Endothelial cell of umbilical vein (primary cell): Measurements from ENCODE around the gene CAV1. TPM values are rescaled to one million over a fixed set of nuclear protein-coding genes. Genes with fewer than 3 reads are reported as not detected.
"Not testable (repeated sequence)": the region's sequence is repeated elsewhere in the genome, so short reads cannot be mapped to it uniquely, and the experiment has no call there.

Experiments
- BruUV-seq: library from RNA; stranded (reverse); fragments of 400-500 nt; replicated peaks from 2 replicates; lab custom pipeline; 2021; lab: Mats Ljungman, UMichigan
- CTCF ChIA-PET: fragments of 300-600, 350-600 bp; sonication (Branson Sonifier 250); formaldehyde crosslinking; loops from one replicate; lab custom pipeline; 2021; ENCODE audit warnings: antibody characterized with exemption, inconsistent platforms; lab: Charles Lee
- POLR2A ChIA-PET: fragments of 300-600, 350-600 bp; sonication (Branson Sonifier 250); formaldehyde crosslinking; loops from one replicate; lab custom pipeline; 2021; ENCODE audit warnings: antibody characterized with exemption, inconsistent platforms; lab: Charles Lee
- DNase-seq: peaks from one replicate; pipeline ENCODE4 v3.0.0-alpha.2; 2011; ENCODE audit warnings: low read depth, low spot score
- FAIRE-seq: peaks from 2 replicates; lab custom pipeline; 2011; peaks lifted over from hg19 to GRCh38; lab: Jason Lieb, UNC
- H2AFZ ChIP-seq: 2 replicates; pipeline ENCODE4 v1.6.0; 2012; ENCODE audit warnings: low read depth, low read length, control low read depth, inconsistent platforms
- H3K27ac ChIP-seq: 2 replicates; pipeline ENCODE4 v1.5.1; 2011; ENCODE audit warnings: low read depth, mild to moderate bottlenecking, control low read depth, low read length, moderate library complexity; ENCODE audit not compliant: insufficient read depth
- H3K27me3 ChIP-seq, 2 experiments: 2 replicates each; pipeline versions ENCODE4 v1.6.0 to v1.6.1; 2011; ENCODE audit warnings: low read length in 2 of 2, mixed read lengths in 1 of 2; ENCODE audit not compliant: control insufficient read depth in 2 of 2, insufficient read depth in 2 of 2
- H3K36me3 ChIP-seq, 2 experiments: 2 replicates in 1 of 2; 3 replicates in 1 of 2; pipeline ENCODE4 v1.5.1; 2011; ENCODE audit warnings: low read length in 2 of 2, mild to moderate bottlenecking in 1 of 2, moderate library complexity in 1 of 2; ENCODE audit not compliant: control insufficient read depth in 2 of 2, insufficient read depth in 2 of 2; ENCODE audit errors: extremely low read depth in 1 of 2
- H3K4me1 ChIP-seq: 3 replicates; pipeline ENCODE4 v1.5.1; 2011; ENCODE audit warnings: mild to moderate bottlenecking, low read length; ENCODE audit not compliant: control insufficient read depth, insufficient read depth; ENCODE audit errors: extremely low read depth
- H3K4me2 ChIP-seq: 2 replicates; pipeline ENCODE4 v1.6.1; 2011; ENCODE audit warnings: low read length, control low read depth, mixed read lengths; ENCODE audit not compliant: insufficient read depth
- H3K4me3 ChIP-seq, 3 experiments: fragments of 200-600 bp in 1 of 3; sonication (generic), shearing (Covaris generic) in 1 of 3; replicated peaks in 1 of 3; 2 replicates each; pipeline ENCODE4 v1.5.1; 2011 to 2016; ENCODE audit warnings: control low read depth in 3 of 3, low read length in 3 of 3, mild to moderate bottlenecking in 2 of 3, inconsistent platforms in 1 of 3, low read depth in 1 of 3, moderate library complexity in 1 of 3; ENCODE audit not compliant: insufficient read depth in 1 of 3
- H3K79me2 ChIP-seq: 2 replicates; pipeline ENCODE4 v1.6.0; 2012; ENCODE audit warnings: low read length, inconsistent platforms; ENCODE audit not compliant: control insufficient read depth, insufficient read depth
- H3K9ac ChIP-seq: replicated peaks from 2 replicates; pipeline ENCODE3; 2011; ENCODE audit warnings: low read length, control low read depth; ENCODE audit not compliant: insufficient read depth; ENCODE audit errors: extremely low read depth
- H3K9me1 ChIP-seq: replicated peaks from 3 replicates; pipeline ENCODE4 v1.6.0; 2011; ENCODE audit warnings: mild to moderate bottlenecking, low read length; ENCODE audit not compliant: control insufficient read depth, insufficient read depth; ENCODE audit errors: extremely low read depth
- H3K9me3 ChIP-seq: replicated peaks from 2 replicates; pipeline ENCODE4 v1.5.1; 2012; ENCODE audit warnings: low read length, inconsistent platforms; ENCODE audit not compliant: control insufficient read depth, insufficient read depth
- H4K20me1 ChIP-seq: replicated peaks from 2 replicates; pipeline ENCODE3; 2011; ENCODE audit warnings: mild to moderate bottlenecking, low read length; ENCODE audit not compliant: control insufficient read depth, insufficient read depth; ENCODE audit errors: extremely low read depth
- CTCF ChIP-seq, 2 donors: IDR thresholded peaks; 1 replicate in 1 of 2; 2 replicates in 1 of 2; pipeline ENCODE4 v1.5.1; 2011; ENCODE audit warnings: low read length in 2 of 2, mild to moderate bottlenecking in 2 of 2, moderate library complexity in 2 of 2, control low read depth in 1 of 2, inconsistent platforms in 1 of 2, low read depth in 1 of 2; ENCODE audit not compliant: insufficient read depth in 1 of 2; ENCODE audit errors: extremely low read depth in 1 of 2
- EZH2 ChIP-seq: IDR thresholded peaks from 2 replicates; pipeline ENCODE4 v1.6.1; 2012; ENCODE audit warnings: borderline replicate concordance, low read depth, mild to moderate bottlenecking, moderate library complexity, low read length, inconsistent platforms; ENCODE audit not compliant: severe bottlenecking
- FOS ChIP-seq: IDR thresholded peaks from 2 replicates; pipeline ENCODE4 v1.6.1; 2011; ENCODE audit warnings: mild to moderate bottlenecking, low read length, moderate library complexity, borderline replicate concordance; ENCODE audit not compliant: insufficient read depth
- GATA2 ChIP-seq: IDR thresholded peaks from 2 replicates; pipeline ENCODE4 v1.7.0; 2011; ENCODE audit warnings: low read depth, mild to moderate bottlenecking, moderate library complexity, mixed read lengths, low read length; ENCODE audit not compliant: insufficient read length, insufficient read depth
- JUN ChIP-seq: IDR thresholded peaks from 2 replicates; pipeline ENCODE4 v1.6.1; 2011; ENCODE audit warnings: borderline replicate concordance, low read depth; ENCODE audit not compliant: insufficient read length, insufficient read depth
- MAX ChIP-seq: IDR thresholded peaks from 2 replicates; pipeline ENCODE4 v1.6.1; 2011; ENCODE audit not compliant: insufficient read depth, insufficient read length
- MYC ChIP-seq: IDR thresholded peaks from one replicate; pipeline ENCODE4 v1.6.1; 2011; ENCODE audit warnings: mild to moderate bottlenecking, low read depth, low read length
- POLR2A ChIP-seq: IDR thresholded peaks from 2 replicates; pipeline ENCODE4 v1.6.1; 2012; ENCODE audit warnings: low read depth, mild to moderate bottlenecking, control low read depth, low read length
- POLR2AphosphoS5 ChIP-seq: IDR thresholded peaks from 2 replicates; pipeline ENCODE4 v1.6.1; 2012; ENCODE audit warnings: low read depth, mild to moderate bottlenecking, control low read depth, low read length, moderate library complexity; ENCODE audit not compliant: insufficient read depth
- dilution Hi-C: fragments of 300-500 bp; cut with MboI; formaldehyde crosslinking; loops from one replicate; pipeline ENCODE4 v1.15.0; 2019; ENCODE audit warnings: low sequenced_read_pairs; ENCODE audit not compliant: extremely low pct_ligation_motif_present
- intact Hi-C: fragments of 100-400 bp; cut with micrococcal nuclease; formaldehyde crosslinking; loops from one replicate; pipeline ENCODE4 v1.10.0; 2022
- polyA plus RNA-seq, 4 experiments: library from polyadenylated mRNA; depleted of rRNA in 3 of 4; stranded (reverse) in 3 of 4; unstranded in 1 of 4; fragments of >200 nt; gene quantifications; 2 replicates each; pipeline versions ENCODE4 v1.2.1 to v1.2.3, GENCODE V29; 2011 to 2012; ENCODE audit warnings: missing spikeins in 1 of 4
- total RNA-seq: library from RNA; stranded (reverse); gene quantifications from 2 replicates; pipeline ENCODE4 v1.2.3, GENCODE V29; 2021

The CAV1 gene
- total and polyA plus RNA-seq, 2 donors (not counting 3 experiments of a cell fraction or from before 2014, with no cell fraction given), result 1,483 to 3,129 TPM

GRCh38 chr7:116483271-116483942 lies 41.4 kb upstream of the CAV1 start:
- dilution Hi-C loops (no loop called here), intact Hi-C loops (no loop called here)
- Histone ChIP-seq H3K79me2 (no peaks in the 10 kb centered on the region), H3K4me1 (no peaks in the 10 kb centered on the region), H3K27me3 (no peaks in the 10 kb centered on the region), H3K9ac (no peak overlapping the region), H3K9me3 (no peaks in the 10 kb centered on the region), H3K27ac (no peak overlapping the region), H3K9me1 (no peaks in the 10 kb centered on the region), H2AFZ (no peak overlapping the region), H3K4me3 (no peak overlapping the region), H3K36me3 (no peaks in the 10 kb centered on the region), H4K20me1 (no peaks in the 10 kb centered on the region), H3K4me2 (no peak overlapping the region)
- no peak for DNase-seq
- BruUV-seq, result no TSS peak
- no peak for TF ChIP-seq MAX
- no peak for TF ChIP-seq GATA2
- no peak for TF ChIP-seq MYC
- TF ChIP-seq POLR2AphosphoS5, result no peak
- TF ChIP-seq JUN, result no peak
- no peak for TF ChIP-seq FOS
- no peak for TF ChIP-seq EZH2
- no peak for TF ChIP-seq CTCF (IDR thresholded peaks at IDR 0.05; ENCODE audit: extremely low read depth in 1 of 2, insufficient read depth in 1 of 2, low read depth in 1 of 2, low read length in 2 of 2)
- TF ChIP-seq POLR2A, result no peak
- FAIRE-seq, result no peak
- CTCF ChIA-PET, result no interaction called here
- POLR2A ChIA-PET, result no interaction called here

GRCh38 chr7:116484389-116484788 lies 40.4 kb upstream of the CAV1 start:
- CTCF ChIA-PET, result interaction anchor here (1.0 to 1.4 kb wide), 2 partner anchors 8 to 29 kb away, joined by 3 read pairs; no protein-coding TSS in a partner anchor
- dilution Hi-C loops, H3K9me1 ChIP-seq, H3K4me3 ChIP-seq, H3K79me2 ChIP-seq, H3K9ac ChIP-seq, H3K4me2 ChIP-seq, H2AFZ ChIP-seq, BruUV-seq, H3K4me1 ChIP-seq, POLR2A ChIA-PET, FAIRE-seq, H4K20me1 ChIP-seq, DNase-seq, H3K36me3 ChIP-seq, H3K9me3 ChIP-seq, H3K27me3 ChIP-seq, intact Hi-C loops, H3K27ac ChIP-seq: not testable (repeated sequence)
